Endothelial cell of umbilical vein (primary cell): ENCODE measurements around the gene NAA40. TPM values are rescaled to one million over a fixed set of nuclear protein-coding genes. Genes with fewer than 3 reads are reported as not detected.

Experiments
- BruUV-seq: library from RNA; stranded (reverse); fragments of 400-500 nt; replicated peaks from 2 replicates; lab custom pipeline; 2021; lab: Mats Ljungman, UMichigan
- CTCF ChIA-PET: fragments of 300-600, 350-600 bp; sonication (Branson Sonifier 250); formaldehyde crosslinking; loops from one replicate; lab custom pipeline; 2021; ENCODE audit warnings: antibody characterized with exemption, inconsistent platforms; lab: Charles Lee
- POLR2A ChIA-PET: fragments of 300-600, 350-600 bp; sonication (Branson Sonifier 250); formaldehyde crosslinking; loops from one replicate; lab custom pipeline; 2021; ENCODE audit warnings: antibody characterized with exemption, inconsistent platforms; lab: Charles Lee
- DNase-seq: peaks from one replicate; pipeline ENCODE4 v3.0.0-alpha.2; 2011; ENCODE audit warnings: low read depth, low spot score
- FAIRE-seq: peaks from 2 replicates; lab custom pipeline; 2011; peaks lifted over from hg19 to GRCh38; lab: Jason Lieb, UNC
- H2AFZ ChIP-seq: 2 replicates; pipeline ENCODE4 v1.6.0; 2012; ENCODE audit warnings: low read depth, low read length, control low read depth, inconsistent platforms
- H3K27ac ChIP-seq: 2 replicates; pipeline ENCODE4 v1.5.1; 2011; ENCODE audit warnings: low read depth, mild to moderate bottlenecking, control low read depth, low read length, moderate library complexity; ENCODE audit not compliant: insufficient read depth
- H3K27me3 ChIP-seq, 2 experiments: 2 replicates each; pipeline versions ENCODE4 v1.6.0 to v1.6.1; 2011; ENCODE audit warnings: low read length in 2 of 2, mixed read lengths in 1 of 2; ENCODE audit not compliant: control insufficient read depth in 2 of 2, insufficient read depth in 2 of 2
- H3K36me3 ChIP-seq, 2 experiments: 2 replicates in 1 of 2; 3 replicates in 1 of 2; pipeline ENCODE4 v1.5.1; 2011; ENCODE audit warnings: low read length in 2 of 2, mild to moderate bottlenecking in 1 of 2, moderate library complexity in 1 of 2; ENCODE audit not compliant: control insufficient read depth in 2 of 2, insufficient read depth in 2 of 2; ENCODE audit errors: extremely low read depth in 1 of 2
- H3K4me1 ChIP-seq: 3 replicates; pipeline ENCODE4 v1.5.1; 2011; ENCODE audit warnings: mild to moderate bottlenecking, low read length; ENCODE audit not compliant: control insufficient read depth, insufficient read depth; ENCODE audit errors: extremely low read depth
- H3K4me2 ChIP-seq: 2 replicates; pipeline ENCODE4 v1.6.1; 2011; ENCODE audit warnings: low read length, control low read depth, mixed read lengths; ENCODE audit not compliant: insufficient read depth
- H3K4me3 ChIP-seq, 3 experiments: fragments of 200-600 bp in 1 of 3; sonication (generic), shearing (Covaris generic) in 1 of 3; replicated peaks in 1 of 3; 2 replicates each; pipeline ENCODE4 v1.5.1; 2011 to 2016; ENCODE audit warnings: control low read depth in 3 of 3, low read length in 3 of 3, mild to moderate bottlenecking in 2 of 3, inconsistent platforms in 1 of 3, low read depth in 1 of 3, moderate library complexity in 1 of 3; ENCODE audit not compliant: insufficient read depth in 1 of 3
- H3K79me2 ChIP-seq: 2 replicates; pipeline ENCODE4 v1.6.0; 2012; ENCODE audit warnings: low read length, inconsistent platforms; ENCODE audit not compliant: control insufficient read depth, insufficient read depth
- H3K9ac ChIP-seq: replicated peaks from 2 replicates; pipeline ENCODE3; 2011; ENCODE audit warnings: low read length, control low read depth; ENCODE audit not compliant: insufficient read depth; ENCODE audit errors: extremely low read depth
- H3K9me1 ChIP-seq: replicated peaks from 3 replicates; pipeline ENCODE4 v1.6.0; 2011; ENCODE audit warnings: mild to moderate bottlenecking, low read length; ENCODE audit not compliant: control insufficient read depth, insufficient read depth; ENCODE audit errors: extremely low read depth
- H3K9me3 ChIP-seq: replicated peaks from 2 replicates; pipeline ENCODE4 v1.5.1; 2012; ENCODE audit warnings: low read length, inconsistent platforms; ENCODE audit not compliant: control insufficient read depth, insufficient read depth
- H4K20me1 ChIP-seq: replicated peaks from 2 replicates; pipeline ENCODE3; 2011; ENCODE audit warnings: mild to moderate bottlenecking, low read length; ENCODE audit not compliant: control insufficient read depth, insufficient read depth; ENCODE audit errors: extremely low read depth
- EZH2 ChIP-seq: IDR thresholded peaks from 2 replicates; pipeline ENCODE4 v1.6.1; 2012; ENCODE audit warnings: borderline replicate concordance, low read depth, mild to moderate bottlenecking, moderate library complexity, low read length, inconsistent platforms; ENCODE audit not compliant: severe bottlenecking
- FOS ChIP-seq: IDR thresholded peaks from 2 replicates; pipeline ENCODE4 v1.6.1; 2011; ENCODE audit warnings: mild to moderate bottlenecking, low read length, moderate library complexity, borderline replicate concordance; ENCODE audit not compliant: insufficient read depth
- GATA2 ChIP-seq: IDR thresholded peaks from 2 replicates; pipeline ENCODE4 v1.7.0; 2011; ENCODE audit warnings: low read depth, mild to moderate bottlenecking, moderate library complexity, mixed read lengths, low read length; ENCODE audit not compliant: insufficient read length, insufficient read depth
- JUN ChIP-seq: IDR thresholded peaks from 2 replicates; pipeline ENCODE4 v1.6.1; 2011; ENCODE audit warnings: borderline replicate concordance, low read depth; ENCODE audit not compliant: insufficient read length, insufficient read depth
- MYC ChIP-seq: IDR thresholded peaks from one replicate; pipeline ENCODE4 v1.6.1; 2011; ENCODE audit warnings: mild to moderate bottlenecking, low read depth, low read length
- POLR2A ChIP-seq: IDR thresholded peaks from 2 replicates; pipeline ENCODE4 v1.6.1; 2012; ENCODE audit warnings: low read depth, mild to moderate bottlenecking, control low read depth, low read length
- POLR2AphosphoS5 ChIP-seq: IDR thresholded peaks from 2 replicates; pipeline ENCODE4 v1.6.1; 2012; ENCODE audit warnings: low read depth, mild to moderate bottlenecking, control low read depth, low read length, moderate library complexity; ENCODE audit not compliant: insufficient read depth
- dilution Hi-C: fragments of 300-500 bp; cut with MboI; formaldehyde crosslinking; loops from one replicate; pipeline ENCODE4 v1.15.0; 2019; ENCODE audit warnings: low sequenced_read_pairs; ENCODE audit not compliant: extremely low pct_ligation_motif_present
- intact Hi-C: fragments of 100-400 bp; cut with micrococcal nuclease; formaldehyde crosslinking; loops from one replicate; pipeline ENCODE4 v1.10.0; 2022
- polyA plus RNA-seq, 4 experiments: library from polyadenylated mRNA; depleted of rRNA in 3 of 4; stranded (reverse) in 3 of 4; unstranded in 1 of 4; fragments of >200 nt; gene quantifications; 2 replicates each; pipeline versions ENCODE4 v1.2.1 to v1.2.3, GENCODE V29; 2011 to 2012; ENCODE audit warnings: missing spikeins in 1 of 4
- total RNA-seq: library from RNA; stranded (reverse); gene quantifications from 2 replicates; pipeline ENCODE4 v1.2.3, GENCODE V29; 2021
- TF ChIP-seq, protein P1 (sequence below): IDR thresholded peaks from 2 replicates; pipeline ENCODE4 v1.6.1; 2011; ENCODE audit not compliant: insufficient read depth, insufficient read length
- TF ChIP-seq, protein P2 (sequence below), 2 donors: IDR thresholded peaks; 1 replicate in 1 of 2; 2 replicates in 1 of 2; pipeline ENCODE4 v1.5.1; 2011; ENCODE audit warnings: low read length in 2 of 2, mild to moderate bottlenecking in 2 of 2, moderate library complexity in 2 of 2, control low read depth in 1 of 2, inconsistent platforms in 1 of 2, low read depth in 1 of 2; ENCODE audit not compliant: insufficient read depth in 1 of 2; ENCODE audit errors: extremely low read depth in 1 of 2

The NAA40 gene
- total and polyA plus RNA-seq, 2 donors (not counting 3 experiments of a cell fraction or from before 2014, with no cell fraction given), result 28.5 to 32.3 TPM

- no peak for TF ChIP-seq JUN
- Histone ChIP-seq H3K79me2 (peaks cover 26% of the 10 kb centered on the region), H4K20me1 (no peaks in the 10 kb centered on the region), H3K36me3 (peaks cover 0 to 3% of the 10 kb centered on the region in 2 experiments), H2AFZ (no peak overlapping the region), H3K9me1 (no peaks in the 10 kb centered on the region), H3K4me1 (peaks cover 11% of the 10 kb centered on the region), H3K4me2 (no peak overlapping the region), H3K27me3 (no peaks in the 10 kb centered on the region), H3K27ac (no peak overlapping the region), H3K4me3 (no peak overlapping the region), H3K9ac (no peak overlapping the region), H3K9me3 (no peaks in the 10 kb centered on the region)
- ChIA-PET POLR2A (no interaction called here), CTCF (no interaction called here)
- dilution Hi-C loops (no loop called here), intact Hi-C loops (no loop called here)
- DNase-seq (no peak), FAIRE-seq (no peak)
- no TSS peak for BruUV-seq
Measured at GRCh38 chr11:63940786-63941185, 2.0 kb downstream of the NAA40 start.

GRCh38 chr11:63941901-63942300, 3.1 kb downstream of the NAA40 start:
- ChIA-PET CTCF (interaction anchor here (6.9 kb wide), 1 partner anchor 104 kb away, joined by 264 read pairs; the partner anchor contains the start of gene MARK2), POLR2A (no interaction called here)
- intact Hi-C loops, result no loop called here
- no peak overlapping the region for H3K9ac ChIP-seq
- no TSS peak for BruUV-seq
- no peaks in the 10 kb centered on the region for H4K20me1 ChIP-seq
- dilution Hi-C loops, result no loop called here
- peaks cover 0 to 11% of the 10 kb centered on the region in 2 experiments for H3K36me3 ChIP-seq
- no peaks in the 10 kb centered on the region for H3K9me3 ChIP-seq
- no peak overlapping the region for H3K27ac ChIP-seq
- no peak overlapping the region for H3K4me2 ChIP-seq
- H3K4me3 ChIP-seq, result no peak overlapping the region
- TF ChIP-seq GATA2 (no peak), JUN (no peak), FOS (no peak), EZH2 (no peak), MYC (no peak), POLR2A (no peak), POLR2AphosphoS5 (no peak)
- TF ChIP-seq, protein P1, sequence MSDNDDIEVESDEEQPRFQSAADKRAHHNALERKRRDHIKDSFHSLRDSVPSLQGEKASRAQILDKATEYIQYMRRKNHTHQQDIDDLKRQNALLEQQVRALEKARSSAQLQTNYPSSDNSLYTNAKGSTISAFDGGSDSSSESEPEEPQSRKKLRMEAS, result no peak
- TF ChIP-seq, protein P2, sequence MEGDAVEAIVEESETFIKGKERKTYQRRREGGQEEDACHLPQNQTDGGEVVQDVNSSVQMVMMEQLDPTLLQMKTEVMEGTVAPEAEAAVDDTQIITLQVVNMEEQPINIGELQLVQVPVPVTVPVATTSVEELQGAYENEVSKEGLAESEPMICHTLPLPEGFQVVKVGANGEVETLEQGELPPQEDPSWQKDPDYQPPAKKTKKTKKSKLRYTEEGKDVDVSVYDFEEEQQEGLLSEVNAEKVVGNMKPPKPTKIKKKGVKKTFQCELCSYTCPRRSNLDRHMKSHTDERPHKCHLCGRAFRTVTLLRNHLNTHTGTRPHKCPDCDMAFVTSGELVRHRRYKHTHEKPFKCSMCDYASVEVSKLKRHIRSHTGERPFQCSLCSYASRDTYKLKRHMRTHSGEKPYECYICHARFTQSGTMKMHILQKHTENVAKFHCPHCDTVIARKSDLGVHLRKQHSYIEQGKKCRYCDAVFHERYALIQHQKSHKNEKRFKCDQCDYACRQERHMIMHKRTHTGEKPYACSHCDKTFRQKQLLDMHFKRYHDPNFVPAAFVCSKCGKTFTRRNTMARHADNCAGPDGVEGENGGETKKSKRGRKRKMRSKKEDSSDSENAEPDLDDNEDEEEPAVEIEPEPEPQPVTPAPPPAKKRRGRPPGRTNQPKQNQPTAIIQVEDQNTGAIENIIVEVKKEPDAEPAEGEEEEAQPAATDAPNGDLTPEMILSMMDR (IDR thresholded peaks at IDR 0.05; ENCODE audit: extremely low read depth in 1 of 2, insufficient read depth in 1 of 2, low read depth in 1 of 2, low read length in 2 of 2), result no peak
- FAIRE-seq (no peak), DNase-seq (no peak)
- no peaks in the 10 kb centered on the region for H3K9me1 ChIP-seq
- peaks cover 26% of the 10 kb centered on the region for H3K79me2 ChIP-seq
- H2AFZ ChIP-seq, result no peak overlapping the region
- no peaks in the 10 kb centered on the region for H3K27me3 ChIP-seq
- peaks cover 11% of the 10 kb centered on the region for H3K4me1 ChIP-seq
